ENCODE measurements around the gene TRAF5.

The TRAF5 gene

DNA sequence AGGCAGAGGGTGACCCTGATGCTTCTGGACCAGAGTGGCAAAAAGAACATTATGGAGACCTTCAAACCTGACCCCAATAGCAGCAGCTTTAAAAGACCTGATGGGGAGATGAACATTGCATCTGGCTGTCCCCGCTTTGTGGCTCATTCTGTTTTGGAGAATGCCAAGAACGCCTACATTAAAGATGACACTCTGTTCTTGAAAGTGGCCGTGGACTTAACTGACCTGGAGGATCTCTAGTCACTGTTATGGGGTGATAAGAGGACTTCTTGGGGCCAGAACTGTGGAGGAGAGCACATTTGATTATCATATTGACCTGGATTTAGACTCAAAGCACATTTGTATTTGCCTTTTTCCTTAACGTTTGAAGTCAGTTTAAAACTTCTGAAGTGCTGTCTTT is 45.8 kb downstream of the TRAF5 start:
- DNase-seq (ENCODE audit: insufficient read length, low spot score), result no peak
- no peak for FAIRE-seq
- TF ChIP-seq PAX5 (IDR thresholded peaks at IDR 0.05; ENCODE audit: insufficient read depth, low read length, severe bottlenecking) (no peak), POLR2A (IDR thresholded peaks at IDR 0.05; ENCODE audit: low read depth, low read length) (no peak), POU2F2 (IDR thresholded peaks at IDR 0.05; ENCODE audit: low read depth, low read length) (no peak), POLR2AphosphoS5 (IDR thresholded peaks at IDR 0.05; ENCODE audit: low read depth, low read length) (no peak), TAF1 (IDR thresholded peaks at IDR 0.05; ENCODE audit: low read depth, low read length) (no peak), SPI1 (IDR thresholded peaks at IDR 0.05; ENCODE audit: low read depth, low read length) (no peak)

DNA sequence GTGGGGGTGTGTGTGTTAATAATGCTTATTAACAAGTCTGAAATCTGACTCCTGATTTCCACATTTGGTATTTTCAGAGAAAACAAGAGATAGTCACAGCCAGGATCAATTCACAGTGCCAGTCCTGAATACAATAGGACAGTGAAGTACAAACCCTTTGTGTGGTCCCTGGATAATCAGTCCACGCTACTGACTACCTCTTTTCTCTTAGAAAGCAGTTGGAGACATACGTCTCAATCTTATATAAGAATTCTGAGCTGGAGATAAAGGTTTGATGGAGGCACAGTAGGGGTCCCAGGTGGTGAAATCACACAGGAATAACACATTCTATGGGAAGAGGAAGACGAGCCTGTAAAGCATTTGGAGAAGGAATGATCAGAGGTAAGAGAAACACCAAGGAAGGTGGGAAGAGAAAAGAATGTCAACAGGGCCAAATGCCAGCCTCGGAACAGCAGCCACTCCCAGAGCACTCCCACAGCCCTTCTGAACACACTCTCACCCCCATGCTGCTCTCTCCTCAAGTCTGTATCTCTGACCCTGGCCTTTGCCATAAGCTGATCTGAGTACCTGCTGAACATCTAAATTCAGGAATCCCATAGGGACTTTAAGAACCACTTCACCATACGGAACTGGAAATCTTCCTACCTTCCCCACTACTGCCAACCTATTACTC is 48.6 kb downstream of the TRAF5 start:
- DNase-seq (ENCODE audit: insufficient read length, low spot score), result no peak
- TF ChIP-seq TAF1 (IDR thresholded peaks at IDR 0.05; ENCODE audit: low read depth, low read length), result no peak
- TF ChIP-seq POLR2A (IDR thresholded peaks at IDR 0.05; ENCODE audit: low read depth, low read length), result no peak
- no peak for TF ChIP-seq SPI1 (IDR thresholded peaks at IDR 0.05; ENCODE audit: low read depth, low read length)
- no peak for TF ChIP-seq POU2F2 (IDR thresholded peaks at IDR 0.05; ENCODE audit: low read depth, low read length)
- FAIRE-seq, result no peak

DNA sequence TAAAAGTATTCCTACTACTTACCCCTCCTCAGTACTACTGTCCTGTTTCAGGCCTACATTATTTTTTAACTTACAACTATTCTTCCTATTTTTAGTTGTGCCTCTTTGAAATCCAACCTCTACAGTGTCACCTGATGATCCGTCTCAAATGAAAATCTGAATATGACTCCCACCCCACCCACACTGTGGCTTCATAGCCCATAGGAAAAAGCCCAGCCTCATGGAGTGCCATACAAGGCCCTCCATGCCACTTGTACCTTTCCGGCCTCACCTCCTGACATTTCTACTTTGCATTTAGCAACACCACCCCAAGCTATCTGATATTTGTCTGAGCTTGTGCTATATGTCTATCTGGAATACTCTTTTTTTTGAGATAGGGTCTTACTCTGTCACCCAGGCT is 49.3 kb downstream of the TRAF5 start:
- FAIRE-seq (no peak), DNase-seq (ENCODE audit: insufficient read length, low spot score) (no peak)
- TF ChIP-seq POU2F2 (IDR thresholded peaks at IDR 0.05; ENCODE audit: low read depth, low read length) (no peak), TAF1 (IDR thresholded peaks at IDR 0.05; ENCODE audit: low read depth, low read length) (no peak), PAX5 (IDR thresholded peaks at IDR 0.05; ENCODE audit: insufficient read depth, low read length, severe bottlenecking) (no peak), SPI1 (IDR thresholded peaks at IDR 0.05; ENCODE audit: low read depth, low read length) (no peak), POLR2A (IDR thresholded peaks at IDR 0.05; ENCODE audit: low read depth, low read length) (no peak), POLR2AphosphoS5 (IDR thresholded peaks at IDR 0.05; ENCODE audit: low read depth, low read length) (no peak)

DNA sequence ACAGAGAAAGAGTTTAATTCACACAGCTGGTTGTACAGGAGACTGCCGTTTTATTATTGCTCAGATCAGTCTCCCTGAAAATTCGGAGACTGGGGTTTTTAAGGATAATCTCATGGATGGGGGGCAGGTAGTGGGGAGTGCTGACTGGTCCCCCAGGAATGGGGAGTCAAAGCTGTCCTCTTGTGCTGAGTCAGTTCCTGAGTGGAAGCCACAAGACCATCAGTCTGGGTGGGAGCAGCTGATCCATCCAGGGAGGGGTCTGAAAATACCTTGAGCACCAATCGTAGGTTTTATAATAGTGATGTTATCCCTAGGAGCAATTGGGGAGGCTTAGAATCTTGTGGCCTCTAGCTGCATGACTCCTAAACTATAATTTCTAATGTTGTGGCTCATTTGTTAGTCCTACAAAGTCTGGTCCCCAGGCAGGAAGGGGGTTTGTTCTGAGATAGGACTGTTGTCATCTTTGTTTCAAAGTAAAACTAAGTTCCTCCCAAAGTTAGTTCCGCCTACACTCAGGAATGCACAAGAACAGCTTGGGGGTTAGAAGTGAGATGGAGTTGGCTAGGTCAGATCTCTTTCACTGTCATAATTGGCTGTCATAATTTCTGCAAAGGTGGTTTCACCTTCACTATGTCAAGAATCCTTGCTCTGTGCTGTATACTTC is 50.3 kb downstream of the TRAF5 start:
- FAIRE-seq (peak; percentile 13), DNase-seq (ENCODE audit: insufficient read length, low spot score) (no peak)
- no peak for TF ChIP-seq PAX5 (IDR thresholded peaks at IDR 0.05; ENCODE audit: insufficient read depth, low read length, severe bottlenecking)

DNA sequence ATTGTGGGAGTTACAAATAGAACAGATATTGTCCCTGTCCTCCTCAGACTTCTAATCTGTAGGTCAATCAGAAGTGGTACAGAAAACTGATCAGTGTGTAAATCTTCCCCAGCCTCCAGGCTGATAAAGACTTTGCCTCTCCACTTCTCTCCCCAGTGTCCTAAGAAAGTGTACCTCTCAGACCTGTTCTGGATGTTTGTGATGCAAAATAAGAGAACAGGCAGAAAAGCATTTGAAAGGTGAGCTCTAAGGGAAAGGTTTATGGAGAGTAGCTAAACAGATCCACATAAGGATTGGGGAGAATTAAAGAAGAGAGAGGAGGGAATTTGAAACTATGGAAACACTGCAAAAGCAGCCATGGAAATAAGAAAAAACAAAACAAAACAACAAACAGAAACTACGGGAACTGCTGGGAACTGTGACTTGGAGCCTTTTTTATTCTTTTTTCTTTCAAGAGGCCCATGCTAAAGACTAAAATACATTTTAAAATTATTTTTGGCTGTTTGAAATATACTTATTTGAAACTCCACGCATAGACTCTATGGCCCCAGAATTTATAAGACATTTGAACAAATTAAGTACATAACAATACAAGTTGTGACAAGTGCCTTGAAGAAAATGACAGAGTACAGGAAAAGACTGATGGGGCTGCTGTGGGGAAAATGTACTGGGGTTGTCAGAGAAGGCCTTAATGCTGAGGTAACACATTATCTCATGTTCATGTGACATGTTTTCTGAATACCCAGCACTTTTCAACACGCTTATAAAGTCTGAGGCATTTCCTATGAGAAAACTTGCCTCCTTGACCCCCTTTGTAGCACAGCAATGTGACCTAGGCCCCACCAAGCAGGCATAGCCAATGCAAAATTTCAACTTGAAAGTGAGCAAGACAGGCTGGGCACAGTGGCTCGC is 51.2 kb downstream of the TRAF5 start:
- no peak for TF ChIP-seq SPI1 (IDR thresholded peaks at IDR 0.05; ENCODE audit: low read depth, low read length)
- no peak for TF ChIP-seq POU2F2 (IDR thresholded peaks at IDR 0.05; ENCODE audit: low read depth, low read length)
- no peak for TF ChIP-seq PAX5 (IDR thresholded peaks at IDR 0.05; ENCODE audit: insufficient read depth, low read length, severe bottlenecking)
- no peak for TF ChIP-seq POLR2AphosphoS5 (IDR thresholded peaks at IDR 0.05; ENCODE audit: low read depth, low read length)
- TF ChIP-seq POLR2A (IDR thresholded peaks at IDR 0.05; ENCODE audit: low read depth, low read length), result no peak
- TF ChIP-seq TAF1 (IDR thresholded peaks at IDR 0.05; ENCODE audit: low read depth, low read length), result no peak
- DNase-seq (ENCODE audit: insufficient read length, low spot score) (no peak), FAIRE-seq (peak; percentile 31)

DNA sequence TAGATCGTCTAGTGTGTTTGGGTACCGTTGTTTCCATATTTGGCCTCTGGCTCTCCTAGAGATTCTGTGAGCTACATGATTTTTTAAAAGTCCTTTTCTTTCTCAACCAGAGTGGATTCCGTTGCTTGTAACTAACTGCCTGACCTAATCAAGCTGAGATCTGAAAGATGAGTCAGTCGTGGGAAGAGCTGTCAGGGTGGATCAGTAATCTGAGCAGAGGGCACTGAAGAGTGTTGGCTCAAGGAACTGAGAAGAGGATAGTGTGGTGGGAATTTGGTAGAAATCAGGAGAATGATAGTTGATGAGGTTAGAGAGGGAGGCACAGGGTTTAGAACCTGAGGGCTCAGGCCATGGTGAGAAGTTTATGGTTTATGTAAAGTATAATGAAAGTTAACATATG is 52.2 kb downstream of the TRAF5 start:
- no peak for DNase-seq (ENCODE audit: insufficient read length, low spot score)
- TF ChIP-seq POLR2A (IDR thresholded peaks at IDR 0.05; ENCODE audit: low read depth, low read length), result no peak
- TF ChIP-seq SPI1 (IDR thresholded peaks at IDR 0.05; ENCODE audit: low read depth, low read length), result no peak
- TF ChIP-seq POLR2AphosphoS5 (IDR thresholded peaks at IDR 0.05; ENCODE audit: low read depth, low read length), result no peak
- no peak for TF ChIP-seq POU2F2 (IDR thresholded peaks at IDR 0.05; ENCODE audit: low read depth, low read length)
- TF ChIP-seq TAF1 (IDR thresholded peaks at IDR 0.05; ENCODE audit: low read depth, low read length), result no peak
- FAIRE-seq, result peak; percentile 9

DNA sequence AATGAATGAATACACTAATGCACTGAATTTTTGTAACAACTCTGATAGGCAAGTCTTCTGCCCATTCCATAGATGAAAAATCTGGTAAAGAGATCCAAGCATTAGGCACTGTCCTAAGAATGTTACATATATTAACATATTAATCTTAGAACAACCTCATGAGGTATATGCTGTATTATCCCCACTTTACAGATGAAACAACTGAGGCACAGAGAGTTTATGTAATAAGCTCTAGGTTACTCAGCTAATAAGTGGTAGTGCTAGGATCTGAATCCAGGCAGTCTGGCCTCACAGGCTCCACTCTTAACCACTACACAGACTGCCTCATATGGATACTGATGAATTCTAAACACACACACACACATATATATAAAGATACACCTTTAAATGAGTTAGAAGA is 52.8 kb downstream of the TRAF5 start:
- no peak for TF ChIP-seq SPI1 (IDR thresholded peaks at IDR 0.05; ENCODE audit: low read depth, low read length)
- TF ChIP-seq TAF1 (IDR thresholded peaks at IDR 0.05; ENCODE audit: low read depth, low read length), result no peak
- TF ChIP-seq POLR2AphosphoS5 (IDR thresholded peaks at IDR 0.05; ENCODE audit: low read depth, low read length), result no peak
- TF ChIP-seq PAX5 (IDR thresholded peaks at IDR 0.05; ENCODE audit: insufficient read depth, low read length, severe bottlenecking), result no peak
- TF ChIP-seq POLR2A (IDR thresholded peaks at IDR 0.05; ENCODE audit: low read depth, low read length), result no peak
- TF ChIP-seq POU2F2 (IDR thresholded peaks at IDR 0.05; ENCODE audit: low read depth, low read length), result no peak
- DNase-seq (ENCODE audit: insufficient read length, low spot score) (no peak), FAIRE-seq (no peak)

DNA sequence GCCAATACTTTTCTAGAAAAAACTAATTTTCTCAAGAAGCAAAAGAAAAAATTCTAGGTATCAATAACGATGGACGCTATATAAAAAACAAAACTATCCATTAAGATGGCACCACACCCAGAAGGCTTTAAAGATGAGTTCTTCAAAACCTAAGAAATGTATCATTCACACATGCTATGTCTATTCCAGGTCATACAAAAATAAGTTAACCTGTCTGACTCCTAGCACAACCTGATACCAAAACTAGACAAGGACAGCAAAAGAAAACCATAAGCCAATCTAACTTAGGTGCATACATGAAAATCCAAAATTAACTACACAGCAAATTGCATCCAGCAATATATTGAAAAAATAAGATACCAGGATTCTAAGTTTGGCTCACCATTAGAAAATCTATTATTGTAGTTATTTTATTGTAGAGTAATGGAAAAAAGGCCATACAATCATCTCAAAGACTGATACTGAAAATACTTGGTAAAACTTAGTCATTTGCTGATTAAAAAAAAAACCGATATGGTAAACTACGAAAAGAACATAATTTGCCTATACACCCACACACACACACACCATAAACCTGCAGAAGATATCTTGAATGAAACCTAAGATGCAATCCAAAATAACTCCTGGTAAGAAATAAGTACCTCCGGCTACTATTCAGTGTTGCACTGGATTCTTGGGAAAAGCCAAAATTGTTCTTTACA is 55.0 kb downstream of the TRAF5 start:
- FAIRE-seq, result peak; percentile 13
- no peak for DNase-seq (ENCODE audit: insufficient read length, low spot score)
- no peak for TF ChIP-seq POLR2AphosphoS5 (IDR thresholded peaks at IDR 0.05; ENCODE audit: low read depth, low read length)
- TF ChIP-seq SPI1 (IDR thresholded peaks at IDR 0.05; ENCODE audit: low read depth, low read length), result no peak
- TF ChIP-seq TAF1 (IDR thresholded peaks at IDR 0.05; ENCODE audit: low read depth, low read length), result no peak
- TF ChIP-seq POLR2A (IDR thresholded peaks at IDR 0.05; ENCODE audit: low read depth, low read length), result no peak

DNA sequence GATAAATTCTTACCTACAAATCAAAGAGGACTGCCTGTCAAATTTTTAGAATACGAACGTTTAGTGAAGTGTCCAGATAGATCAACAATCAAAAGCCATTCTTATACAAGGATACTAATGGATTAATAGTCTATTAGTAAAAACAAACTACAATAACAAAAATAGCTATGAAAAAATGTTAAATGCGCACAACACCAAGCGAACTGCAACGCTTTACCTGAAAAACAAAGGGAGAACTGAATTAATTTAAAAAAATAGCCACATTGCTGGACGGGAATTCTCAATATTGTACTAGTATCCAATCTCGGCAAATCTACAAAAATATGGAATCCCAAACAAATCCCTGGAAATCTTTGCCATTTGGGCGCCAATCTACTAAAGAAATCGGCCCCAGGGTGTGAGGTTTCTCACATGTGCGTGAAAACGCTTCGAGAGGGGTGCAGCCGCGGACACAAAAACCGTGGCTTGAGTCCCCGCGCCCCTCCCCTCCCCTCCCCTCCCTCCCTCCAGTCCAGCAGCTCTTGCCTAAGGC is 55.6 kb downstream of the TRAF5 start:
- FAIRE-seq (no peak), DNase-seq (ENCODE audit: insufficient read length, low spot score) (no peak)

More for the DNA sequence above, 55.6 kb downstream of the TRAF5 start:
- TF ChIP-seq PAX5 (IDR thresholded peaks at IDR 0.05; ENCODE audit: insufficient read depth, low read length, severe bottlenecking) (no peak), SPI1 (IDR thresholded peaks at IDR 0.05; ENCODE audit: low read depth, low read length) (no peak), POLR2AphosphoS5 (IDR thresholded peaks at IDR 0.05; ENCODE audit: low read depth, low read length) (no peak), TAF1 (IDR thresholded peaks at IDR 0.05; ENCODE audit: low read depth, low read length) (no peak), POLR2A (IDR thresholded peaks at IDR 0.05; ENCODE audit: low read depth, low read length) (no peak), POU2F2 (IDR thresholded peaks at IDR 0.05; ENCODE audit: low read depth, low read length) (no peak)
